GM12878 (cell line): ENCODE measurements around the gene KCNQ1. TPM values are rescaled to one million over a fixed set of nuclear protein-coding genes. Genes with fewer than 3 reads are reported as not detected.

Experiments
- ATAC-seq: fragments of 200-7000 bp; cut with Tn5 transposase; 3 replicates; pipeline ENCODE4 v1.9.1; 2020; ENCODE audit warnings: mild to moderate bottlenecking, moderate library complexity
- BruUV-seq: library from RNA; stranded (reverse); fragments of 400-500 nt; replicated peaks from 2 replicates; lab custom pipeline; 2021; lab: Mats Ljungman, UMichigan
- CTCF ChIA-PET: fragments of 300-600 bp; sonication (Branson Sonifier 250); formaldehyde crosslinking; extraction: SDS; loops from one replicate; lab custom pipeline; 2021; ENCODE audit warnings: inconsistent platforms; lab: Yijun Ruan, JAX
- POLR2A ChIA-PET: fragments of 350-600 bp; formaldehyde crosslinking; extraction: SDS; loops from one replicate; lab custom pipeline; 2021; ENCODE audit warnings: inconsistent platforms; lab: Charles Lee
- RAD21 ChIA-PET: fragments of 300-600 bp; sonication (Branson Sonifier 250); formaldehyde crosslinking; loops from one replicate; lab custom pipeline; 2023; ENCODE audit warnings: antibody characterized with exemption; ENCODE audit not compliant: unreplicated experiment; lab: Charles Lee
- SMC1A ChIA-PET: fragments of 300-600 bp; sonication (Branson Sonifier 250); formaldehyde crosslinking; loops from one replicate; lab custom pipeline; 2023; ENCODE audit not compliant: unreplicated experiment, uncharacterized antibody; lab: Charles Lee
- DNase-seq: peaks from one replicate; pipeline ENCODE4 v3.0.0-alpha.2; 2011; ENCODE audit warnings: low read depth, low spot score
- FAIRE-seq: peaks from 3 replicates; lab custom pipeline; 2011; peaks lifted over from hg19 to GRCh38; lab: Jason Lieb, UNC
- H2AFZ ChIP-seq: 2 replicates; pipeline ENCODE4 v1.6.0; 2011; ENCODE audit warnings: low read depth, low read length, control low read depth; ENCODE audit not compliant: control insufficient read depth
- H3K27ac ChIP-seq: 2 replicates; pipeline ENCODE4 v1.5.1; 2011; ENCODE audit warnings: control low read depth; ENCODE audit not compliant: control insufficient read depth, insufficient read depth
- H3K27me3 ChIP-seq, 2 experiments: replicated peaks in 1 of 2; 2 replicates each; pipeline versions ENCODE4 v1.6.0 to v1.6.1; 2011; ENCODE audit warnings: low read length in 1 of 2; ENCODE audit not compliant: control insufficient read depth in 2 of 2, insufficient read depth in 2 of 2
- H3K36me3 ChIP-seq, 2 experiments: 2 replicates each; pipeline ENCODE4 v1.5.1; 2011; ENCODE audit warnings: low read length in 1 of 2; ENCODE audit not compliant: control insufficient read depth in 2 of 2, insufficient read depth in 2 of 2
- H3K4me1 ChIP-seq: 2 replicates; pipeline ENCODE4 v1.6.1; 2011; ENCODE audit warnings: mild to moderate bottlenecking, low read length, moderate library complexity, mixed read lengths; ENCODE audit not compliant: control insufficient read depth, insufficient read depth
- H3K4me2 ChIP-seq: 2 replicates; pipeline ENCODE4 v1.6.0; 2011; ENCODE audit warnings: control low read depth; ENCODE audit not compliant: control insufficient read depth, insufficient read depth
- H3K4me3 ChIP-seq: fragments of 200-600 bp; sonication (generic); 2 replicates; pipeline ENCODE4 v1.5.1; 2016
- H3K79me2 ChIP-seq: 2 replicates; pipeline ENCODE4 v1.6.0; 2011; ENCODE audit warnings: low read length; ENCODE audit not compliant: control insufficient read depth, insufficient read depth
- H3K9ac ChIP-seq: 2 replicates; pipeline ENCODE4 v1.8.0; 2011; ENCODE audit warnings: low read length, control low read depth, mixed read lengths; ENCODE audit not compliant: control insufficient read depth, insufficient read depth
- H3K9me3 ChIP-seq: replicated peaks from 3 replicates; pipeline ENCODE4 v1.5.1; 2011; ENCODE audit warnings: mild to moderate bottlenecking, low read length; ENCODE audit not compliant: control insufficient read depth, insufficient read depth
- H4K20me1 ChIP-seq: 2 replicates; pipeline ENCODE4 v1.6.0; 2011; ENCODE audit not compliant: control insufficient read depth, insufficient read depth
- E2F8 ChIP-seq: fragments of 450-650 bp; IDR thresholded peaks from 2 replicates; pipeline ENCODE4 v1.6.1; 2018; ENCODE audit warnings: mild to moderate bottlenecking, low read depth, moderate library complexity; ENCODE audit not compliant: partially characterized antibody
- ESRRA ChIP-seq: IDR thresholded peaks from 2 replicates; pipeline ENCODE4 v1.6.1; 2012; ENCODE audit warnings: mild to moderate bottlenecking, low read length, improper control_type of control experiment
- JUNB ChIP-seq: IDR thresholded peaks from 2 replicates; pipeline ENCODE4 v1.6.1; 2016; ENCODE audit warnings: antibody characterized with exemption, mild to moderate bottlenecking
- POLR2A ChIP-seq: IDR thresholded peaks from 2 replicates; pipeline ENCODE4 v1.6.1; 2011; ENCODE audit warnings: low read depth, mild to moderate bottlenecking, low read length
- RUNX3 ChIP-seq: IDR thresholded peaks from 2 replicates; pipeline ENCODE4 v1.6.1; 2012; ENCODE audit warnings: low read length, inconsistent platforms
- SMAD5 ChIP-seq: IDR thresholded peaks from 2 replicates; pipeline ENCODE4 v1.6.1; 2016; ENCODE audit warnings: antibody characterized with exemption, low read depth
- SPI1 ChIP-seq: IDR thresholded peaks from 2 replicates; pipeline ENCODE4 v1.6.1; 2011; ENCODE audit warnings: low read depth, mild to moderate bottlenecking, low read length, moderate library complexity, borderline replicate concordance; ENCODE audit not compliant: insufficient read depth
- TARDBP ChIP-seq: IDR thresholded peaks from 2 replicates; pipeline ENCODE4 v1.6.1; 2016; ENCODE audit warnings: borderline replicate concordance
- WGBS: methylation state at CpG from one replicate; pipeline ENCODE4 v1.1.6; 2016; ENCODE audit warnings: low lambda C conversion rate; ENCODE audit not compliant: insufficient replicate concordance, insufficient coverage; ENCODE audit errors: missing lambda C conversion rate; 5-methylcytosine and 5-hydroxymethylcytosine counted together
- in situ Hi-C: fragments of 300-500 bp; cut with MboI; formaldehyde crosslinking; loops from 9 replicates; pipeline ENCODE4 v1.14.3; 2018; ENCODE audit warnings: mixed read lengths
- intact Hi-C: fragments of 100-400 bp; cut with micrococcal nuclease; formaldehyde crosslinking; loops from one replicate; pipeline ENCODE4 v1.14.2; 2022; ENCODE audit not compliant: unreplicated experiment
- polyA plus RNA-seq, 11 experiments: library from polyadenylated mRNA; depleted of rRNA in 4 of 11; unstranded in 6 of 11; stranded (reverse) in 5 of 11; fragments of >200 nt; fragmentation: Nextera tagmentation in 4 of 11; fragmentation: Illumina TruSeq in 1 of 11; extraction: Ambion mirVana in 4 of 11; extraction: Trizol in 1 of 11; gene quantifications; 1 replicate in 1 of 11; 2 replicates in 10 of 11; pipeline versions ENCODE4 v1.2.1 to v1.2.3, GENCODE V29; 2011 to 2016; ENCODE audit warnings: inconsistent platforms in 2 of 11, missing spikeins in 2 of 11, low read depth in 1 of 11
- total RNA-seq, 4 experiments: library from RNA; depleted of rRNA in 3 of 4; stranded (reverse); fragments of >200 nt in 3 of 4; fragmentation: Illumina TruSeq in 1 of 4; extraction: Trizol in 1 of 4; gene quantifications; 2 replicates each; pipeline versions ENCODE4 v1.2.1 to v1.2.3, GENCODE V29; 2013 to 2021
- TF ChIP-seq, protein P1 (sequence below): fragments of 450-650 bp; IDR thresholded peaks from 2 replicates; pipeline ENCODE4 v1.6.1; 2018; ENCODE audit warnings: borderline replicate concordance, mild to moderate bottlenecking; ENCODE audit not compliant: partially characterized antibody

The KCNQ1 gene
- total and polyA plus RNA-seq, 10 of the 15 experiments (the other 5 are each of a cell fraction or from before 2014, with no cell fraction given) = 0.03 to 0.15 (median 0.12) TPM; not detected in 7

- H3K9ac ChIP-seq = no peak overlapping the region
- no peak overlapping the region for H3K4me2 ChIP-seq
- TF ChIP-seq RUNX3 = no peak
- no peak for TF ChIP-seq E2F8
- TF ChIP-seq, protein P1, sequence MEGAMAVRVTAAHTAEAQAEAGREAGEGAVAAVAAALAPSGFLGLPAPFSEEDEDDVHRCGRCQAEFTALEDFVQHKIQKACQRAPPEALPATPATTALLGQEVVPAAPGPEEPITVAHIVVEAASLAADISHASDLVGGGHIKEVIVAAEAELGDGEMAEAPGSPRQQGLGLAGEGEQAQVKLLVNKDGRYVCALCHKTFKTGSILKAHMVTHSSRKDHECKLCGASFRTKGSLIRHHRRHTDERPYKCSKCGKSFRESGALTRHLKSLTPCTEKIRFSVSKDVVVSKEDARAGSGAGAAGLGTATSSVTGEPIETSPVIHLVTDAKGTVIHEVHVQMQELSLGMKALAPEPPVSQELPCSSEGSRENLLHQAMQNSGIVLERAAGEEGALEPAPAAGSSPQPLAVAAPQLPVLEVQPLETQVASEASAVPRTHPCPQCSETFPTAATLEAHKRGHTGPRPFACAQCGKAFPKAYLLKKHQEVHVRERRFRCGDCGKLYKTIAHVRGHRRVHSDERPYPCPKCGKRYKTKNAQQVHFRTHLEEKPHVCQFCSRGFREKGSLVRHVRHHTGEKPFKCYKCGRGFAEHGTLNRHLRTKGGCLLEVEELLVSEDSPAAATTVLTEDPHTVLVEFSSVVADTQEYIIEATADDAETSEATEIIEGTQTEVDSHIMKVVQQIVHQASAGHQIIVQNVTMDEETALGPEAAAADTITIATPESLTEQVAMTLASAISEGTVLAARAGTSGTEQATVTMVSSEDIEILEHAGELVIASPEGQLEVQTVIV = no peak
- no peak for TF ChIP-seq JUNB
- no peak for TF ChIP-seq SPI1
- no peak for TF ChIP-seq SMAD5
- no peak for TF ChIP-seq ESRRA
- no peak for TF ChIP-seq TARDBP
- TF ChIP-seq POLR2A = no peak
- no peak overlapping the region for H3K4me3 ChIP-seq
- H3K27ac ChIP-seq = no peak overlapping the region
- H4K20me1 ChIP-seq = no peaks in the 10 kb centered on the region
- RAD21 ChIA-PET = no interaction called here
- in situ Hi-C loops = no loop called here
- no peaks in the 10 kb centered on the region; the same call in 2 of the 3 replicates for H3K9me3 ChIP-seq
- POLR2A ChIA-PET = no interaction called here
- no peak for FAIRE-seq
- H2AFZ ChIP-seq = no peak overlapping the region
- BruUV-seq = no TSS peak
- no peaks in the 10 kb centered on the region for H3K27me3 ChIP-seq
- WGBS = 24% methylated on average over 5 of the region's 5 CpGs
- H3K4me1 ChIP-seq = no peaks in the 10 kb centered on the region
- no peaks in the 10 kb centered on the region for H3K36me3 ChIP-seq
- intact Hi-C loops = loop anchor here (10.0 kb wide), 1 partner anchor 58 kb away; no protein-coding TSS in a partner anchor
- SMC1A ChIA-PET = no interaction called here
- no peak for ATAC-seq
- no peaks in the 10 kb centered on the region for H3K79me2 ChIP-seq
- CTCF ChIA-PET = no interaction called here
- no peak for DNase-seq
These were observed 37.9 kb downstream of the KCNQ1 start for GRCh38 chr11:2482745-2483144.
